H1 (cell line): ENCODE results near the gene PCIF1. TPM values are rescaled to one million over a fixed set of nuclear protein-coding genes. Genes with fewer than 3 reads are reported as not detected.

Experiments used
- CTCF ChIA-PET: fragments of 300-600 bp; sonication (Branson Sonifier 250); formaldehyde crosslinking; loops from one replicate; lab custom pipeline; 2021; ENCODE audit not compliant: partially characterized antibody; lab: Charles Lee
- POLR2A ChIA-PET: fragments of 300-600 bp; sonication (Branson Sonifier 250); formaldehyde crosslinking; loops from one replicate; lab custom pipeline; 2021; ENCODE audit warnings: inconsistent platforms; ENCODE audit not compliant: partially characterized antibody; lab: Charles Lee
- DNase-seq, 2 experiments: peaks; one replicate each; pipeline versions ENCODE4 v3.0.0 to v3.0.0-alpha.2; 2010 to 2022; ENCODE audit warnings: low spot score in 2 of 2, low read depth in 1 of 2, mixed read lengths in 1 of 2
- FAIRE-seq: peaks from 2 replicates; lab custom pipeline; 2011; peaks lifted over from hg19 to GRCh38; lab: Jason Lieb, UNC
- H2AFZ ChIP-seq: 2 replicates; pipeline ENCODE4 v1.8.1; 2012; ENCODE audit warnings: low read length, inconsistent platforms
- H2AK5ac ChIP-seq: 2 replicates; pipeline ENCODE4 v1.6.1; 2013; ENCODE audit warnings: low read depth, low read length
- H2BK120ac ChIP-seq: replicated peaks from 2 replicates; pipeline ENCODE3; 2013; ENCODE audit warnings: low read depth, low read length, inconsistent platforms
- H2BK12ac ChIP-seq: 2 replicates; pipeline ENCODE4 v1.6.1; 2013; ENCODE audit warnings: low read depth, low read length
- H2BK15ac ChIP-seq: 2 replicates; pipeline ENCODE4 v1.6.1; 2013; ENCODE audit warnings: low read length
- H2BK20ac ChIP-seq: 2 replicates; pipeline ENCODE4 v1.6.1; 2013; ENCODE audit warnings: low read length
- H2BK5ac ChIP-seq: 2 replicates; pipeline ENCODE4 v1.6.1; 2013; ENCODE audit warnings: low read depth, low read length
- H3K14ac ChIP-seq: 2 replicates; pipeline ENCODE4 v1.6.1; 2013; ENCODE audit warnings: inconsistent platforms; ENCODE audit not compliant: insufficient read length
- H3K18ac ChIP-seq: 2 replicates; pipeline ENCODE4 v1.6.1; 2013; ENCODE audit warnings: low read length; ENCODE audit errors: extremely low read depth
- H3K23ac ChIP-seq: 2 replicates; pipeline ENCODE4 v1.6.1; 2013; ENCODE audit warnings: inconsistent platforms; ENCODE audit not compliant: insufficient read length
- H3K23me2 ChIP-seq: 2 replicates; pipeline ENCODE4 v1.6.1; 2013; ENCODE audit warnings: low read depth, low read length
- H3K27ac ChIP-seq: 2 replicates; pipeline ENCODE4 v1.6.1; 2011; ENCODE audit warnings: low read depth, low read length, inconsistent platforms
- H3K27me3 ChIP-seq, 4 experiments: replicated peaks in 1 of 4; 1 replicate in 1 of 4; 2 replicates in 3 of 4; pipeline versions ENCODE4 v1.6.1 to v1.8.1; 2011 to 2013; ENCODE audit warnings: low read length in 3 of 4, mild to moderate bottlenecking in 3 of 4, inconsistent platforms in 2 of 4, mixed read lengths in 2 of 4, moderate library complexity in 1 of 4; ENCODE audit not compliant: control insufficient read depth in 3 of 4, insufficient read depth in 3 of 4; ENCODE audit errors: extremely low read depth in 1 of 4
- H3K36me3 ChIP-seq, 4 experiments: 2 replicates each; pipeline versions ENCODE4 v1.6.1 to v1.8.1; 2011 to 2013; ENCODE audit warnings: mild to moderate bottlenecking in 4 of 4, low read length in 3 of 4, moderate library complexity in 2 of 4, control low read depth in 1 of 4, inconsistent platforms in 1 of 4; ENCODE audit not compliant: insufficient read depth in 4 of 4, control insufficient read depth in 2 of 4
- H3K4ac ChIP-seq: replicated peaks from 2 replicates; pipeline ENCODE3; 2013; ENCODE audit warnings: low read length, low read depth, mixed read lengths, inconsistent platforms; ENCODE audit not compliant: insufficient read length
- H3K4me1 ChIP-seq, 4 experiments: replicated peaks in 1 of 4; 1 replicate in 1 of 4; 2 replicates in 3 of 4; pipeline versions ENCODE4 v1.6.1 to v1.8.1; 2011 to 2013; ENCODE audit warnings: low read length in 3 of 4, inconsistent platforms in 2 of 4, mixed read lengths in 1 of 4; ENCODE audit not compliant: insufficient read depth in 4 of 4, control insufficient read depth in 3 of 4
- H3K4me2 ChIP-seq, 2 experiments: 2 replicates each; pipeline versions ENCODE4 v1.6.1 to v1.8.1; 2011 to 2013; ENCODE audit warnings: low read depth in 2 of 2, low read length in 2 of 2, control low read depth in 1 of 2, inconsistent platforms in 1 of 2, mild to moderate bottlenecking in 1 of 2; ENCODE audit not compliant: insufficient read depth in 1 of 2
- H3K4me3 ChIP-seq, 4 experiments: fragments of 200-600, 300-600 bp in 1 of 4; sonication (generic), shearing (Covaris generic), sonication (Bioruptor Twin) in 1 of 4; 2 replicates each; pipeline versions ENCODE4 v1.5.1 to v1.8.1; 2011 to 2016; ENCODE audit warnings: low read length in 4 of 4, low read depth in 3 of 4, control low read depth in 2 of 4, inconsistent platforms in 2 of 4, mild to moderate bottlenecking in 2 of 4, mixed read lengths in 1 of 4, moderate library complexity in 1 of 4; ENCODE audit not compliant: insufficient read depth in 2 of 4; ENCODE audit errors: extremely low read depth in 1 of 4
- H3K56ac ChIP-seq: replicated peaks from 2 replicates; pipeline ENCODE3; 2013; ENCODE audit warnings: low read depth, mild to moderate bottlenecking, mixed read lengths, low read length, inconsistent platforms; ENCODE audit not compliant: insufficient read length
- H3K79me1 ChIP-seq: 2 replicates; pipeline ENCODE4 v1.6.1; 2013; ENCODE audit warnings: low read depth, low read length, control low read depth
- H3K79me2 ChIP-seq, 2 experiments: 2 replicates each; pipeline versions ENCODE4 v1.6.1 to v1.8.1; 2012 to 2013; ENCODE audit warnings: low read length in 2 of 2, mild to moderate bottlenecking in 2 of 2, inconsistent platforms in 1 of 2; ENCODE audit not compliant: insufficient read depth in 2 of 2, control insufficient read depth in 1 of 2
- H3K9ac ChIP-seq, 4 experiments: replicated peaks in 1 of 4; 1 replicate in 1 of 4; 2 replicates in 3 of 4; pipeline versions ENCODE4 v1.6.1 to v1.8.1; 2011 to 2013; ENCODE audit warnings: low read depth in 3 of 4, low read length in 3 of 4, control low read depth in 2 of 4, mild to moderate bottlenecking in 2 of 4, moderate library complexity in 2 of 4, inconsistent platforms in 1 of 4; ENCODE audit errors: extremely low read depth in 1 of 4
- H3K9me3 ChIP-seq, 2 experiments: 2 replicates each; pipeline versions ENCODE4 v1.6.1 to v1.8.1; 2012 to 2013; ENCODE audit warnings: mild to moderate bottlenecking in 2 of 2, moderate library complexity in 2 of 2, control low read depth in 1 of 2, inconsistent platforms in 1 of 2, low read depth in 1 of 2, low read length in 1 of 2, mixed read lengths in 1 of 2; ENCODE audit not compliant: insufficient read depth in 2 of 2
- H4K20me1 ChIP-seq, 2 experiments: replicated peaks in 1 of 2; 2 replicates each; pipeline versions ENCODE3 to v1.8.1; 2011 to 2013; ENCODE audit warnings: inconsistent platforms in 2 of 2, low read length in 2 of 2, mild to moderate bottlenecking in 1 of 2; ENCODE audit not compliant: insufficient read depth in 2 of 2, control insufficient read depth in 1 of 2
- H4K5ac ChIP-seq: 2 replicates; pipeline ENCODE4 v1.6.1; 2013; ENCODE audit warnings: low read length, low read depth, mixed read lengths, inconsistent platforms; ENCODE audit not compliant: insufficient read length
- H4K8ac ChIP-seq: 2 replicates; pipeline ENCODE4 v1.8.0; 2013; ENCODE audit warnings: mild to moderate bottlenecking, moderate library complexity, low read length, inconsistent platforms; ENCODE audit not compliant: insufficient read depth; ENCODE audit errors: extremely low read depth
- H4K91ac ChIP-seq: replicated peaks from 2 replicates; pipeline ENCODE3; 2013; ENCODE audit warnings: low read length, mixed read lengths, inconsistent platforms; ENCODE audit not compliant: insufficient read length
- ASH2L ChIP-seq: fragments of 200-600, 300-600 bp; sonication (generic); IDR thresholded peaks from one replicate; pipeline ENCODE4 v1.7.1; 2017; ENCODE audit warnings: low read length
- CTBP2 ChIP-seq: IDR thresholded peaks from 2 replicates; pipeline ENCODE4 v1.7.0; 2011; ENCODE audit warnings: borderline replicate concordance, mild to moderate bottlenecking, moderate library complexity, mixed read lengths, low read length; ENCODE audit not compliant: insufficient read depth, insufficient read length
- EGR1 ChIP-seq: IDR thresholded peaks from 2 replicates; pipeline ENCODE4 v1.6.1; 2011; ENCODE audit warnings: low read depth, low read length, borderline replicate concordance
- FOSL1 ChIP-seq: IDR thresholded peaks from 2 replicates; pipeline ENCODE4 v1.6.1; 2011; ENCODE audit warnings: mild to moderate bottlenecking, low read depth, low read length, moderate library complexity; ENCODE audit not compliant: insufficient read depth
- GTF2F1 ChIP-seq: IDR thresholded peaks from 2 replicates; pipeline ENCODE4 v1.6.1; 2012; ENCODE audit warnings: low read depth, low read length, improper control_type of control experiment, borderline replicate concordance
- HDAC2 ChIP-seq, 2 experiments: fragments of 300-600 bp in 1 of 2; sonication (generic) in 1 of 2; IDR thresholded peaks; 2 replicates each; pipeline ENCODE4 v1.6.1; 2011 to 2012; ENCODE audit warnings: low read depth in 2 of 2, low read length in 2 of 2, mild to moderate bottlenecking in 2 of 2, moderate library complexity in 2 of 2, borderline replicate concordance in 1 of 2, inconsistent platforms in 1 of 2
- MAFK ChIP-seq: IDR thresholded peaks from 2 replicates; pipeline ENCODE4 v1.6.1; 2012; ENCODE audit warnings: low read depth, mild to moderate bottlenecking, improper control_type of control experiment, low read length
- NRF1 ChIP-seq: IDR thresholded peaks from 2 replicates; pipeline ENCODE4 v1.6.1; 2011; ENCODE audit warnings: mild to moderate bottlenecking, low read depth, low read length, improper control_type of control experiment
- SRF ChIP-seq: IDR thresholded peaks from 2 replicates; pipeline ENCODE4 v1.6.1; 2011; ENCODE audit warnings: mild to moderate bottlenecking, low read depth, low read length, moderate library complexity
- ZNF274 ChIP-seq: IDR thresholded peaks from 2 replicates; pipeline ENCODE4 v1.7.0; 2012; ENCODE audit warnings: low read length, borderline replicate concordance; ENCODE audit errors: extremely low read depth
- WGBS, 2 experiments: shearing (Covaris generic) in 1 of 2; methylation state at CpG; one replicate each; pipeline versions ENCODE4 v1.1.6 to v1.1.7; 2013 to 2015; ENCODE audit warnings: low lambda C conversion rate in 2 of 2, mixed read lengths in 2 of 2, inconsistent platforms in 1 of 2, low coverage in 1 of 2, missing lambda C conversion rate in 1 of 2; ENCODE audit not compliant: insufficient replicate concordance in 2 of 2, insufficient coverage in 1 of 2, insufficient read length in 1 of 2; ENCODE audit errors: extremely low coverage in 1 of 2, missing lambda C conversion rate in 1 of 2; 5-methylcytosine and 5-hydroxymethylcytosine counted together
- polyA plus RNA-seq, 7 experiments: library from polyadenylated mRNA; depleted of rRNA in 3 of 7; stranded (reverse) in 5 of 7; unstranded in 2 of 7; fragments of >200 nt in 5 of 7; fragments of 200-250 nt in 2 of 7; gene quantifications; 1 replicate in 5 of 7; 2 replicates in 1 of 7; 4 replicates in 1 of 7; pipeline versions ENCODE4 v1.2.1 to v1.2.3, GENCODE V29; 2011 to 2013; ENCODE audit warnings: missing spikeins in 2 of 7, mixed read lengths in 2 of 7
- total RNA-seq: library from RNA; stranded (reverse); fragmentation: NEBNext Ultra II Directional; extraction: Animal tissue kit (Norgen Biotek cat#: 25700); gene quantifications from 2 replicates; pipeline ENCODE4 v1.2.1, GENCODE V29; 2021

The PCIF1 gene
- total and polyA plus RNA-seq, 2 of the 8 experiments (the other 6 are each of a cell fraction or from before 2014, with no cell fraction given) = 30.3 to 30.6 TPM

GRCh38 chr20:45925821-45926506 lies 8.5 kb upstream of the PCIF1 start:
- H3K4me1 ChIP-seq = peaks cover 3 to 5% (median 4%) of the 10 kb centered on the region in 4 experiments; a peak in 4 of 7 replicates
- no peak overlapping the region for H4K8ac ChIP-seq
- H3K18ac ChIP-seq = no peak overlapping the region; the same call in 1 of the 2 replicates
- H3K23me2 ChIP-seq = no peaks in the 10 kb centered on the region
- H3K23ac ChIP-seq = no peak overlapping the region
- H3K9ac ChIP-seq = no peak overlapping the region; a peak in 1 of 7 replicates
- H3K27ac ChIP-seq = no peak overlapping the region
- H3K36me3 ChIP-seq = no peaks in the 10 kb centered on the region
- no peaks in the 10 kb centered on the region for H3K79me1 ChIP-seq
- no peak overlapping the region for H2BK15ac ChIP-seq
- no peak overlapping the region for H2BK20ac ChIP-seq
- H3K4me2 ChIP-seq = no peak overlapping the region; a peak in 1 of 4 replicates
- H2BK5ac ChIP-seq = no peak overlapping the region
- H3K27me3 ChIP-seq = no peaks in the 10 kb centered on the region
- no peak overlapping the region for H3K14ac ChIP-seq
- no peak overlapping the region for H4K91ac ChIP-seq
- no peak overlapping the region for H3K56ac ChIP-seq
- ChIA-PET POLR2A (interaction anchor here (0.9 to 11.8 kb wide), 11 partner anchors 7 to 101 kb away, joined by 3 to 165 read pairs (median 5); partner anchors contain the start of genes CTSA, NEURL2, PCIF1 and PLTP), CTCF (interaction anchor here (0.7 to 2.4 kb wide), 5 partner anchors 11 to 61 kb away, joined by 3 to 10 read pairs (median 4); no protein-coding TSS in a partner anchor)
- H2AK5ac ChIP-seq = no peak overlapping the region
- 79% methylated on average over 9 of the region's 9 CpGs; no CpG with 5 or more reads in 1 of the 2 experiments for WGBS, 2 experiments
- H3K4me3 ChIP-seq = no peak overlapping the region
- H3K79me2 ChIP-seq = no peaks in the 10 kb centered on the region
- H4K5ac ChIP-seq = no peak overlapping the region
- DNase-seq (no peak), FAIRE-seq (no peak)
- H2BK12ac ChIP-seq = no peak overlapping the region
- no peak overlapping the region for H2AFZ ChIP-seq
- H3K9me3 ChIP-seq = no peaks in the 10 kb centered on the region
- H2BK120ac ChIP-seq = no peak overlapping the region
- no peak overlapping the region for H3K4ac ChIP-seq
- H4K20me1 ChIP-seq = no peaks in the 10 kb centered on the region
- TF ChIP-seq CTBP2 = no peak
- TF ChIP-seq HDAC2 (IDR thresholded peaks at IDR 0.05; ENCODE audit: borderline replicate concordance in 1 of 2, low read depth in 2 of 2, low read length in 2 of 2) = no peak
- TF ChIP-seq ASH2L = no peak
- TF ChIP-seq GTF2F1 = no peak
- TF ChIP-seq FOSL1 = no peak
- no peak for TF ChIP-seq MAFK
- TF ChIP-seq SRF = no peak
- no peak for TF ChIP-seq NRF1
- no peak for TF ChIP-seq ZNF274
- TF ChIP-seq EGR1 = no peak
